Neutrophil (primary cell): Measurements from ENCODE around the gene PPCDC.

Source experiments
- H3K27ac ChIP-seq: fragments of 200-600 bp; sonication (generic); 2 replicates; pipeline ENCODE4 v1.5.1; 2016; ENCODE audit warnings: mild to moderate bottlenecking, moderate library complexity
- H3K27me3 ChIP-seq: fragments of 200-600 bp; sonication (generic); 2 replicates; pipeline ENCODE4 v1.6.0; 2016; ENCODE audit warnings: mild to moderate bottlenecking
- H3K36me3 ChIP-seq: fragments of 200-600 bp; sonication (generic); 2 replicates; pipeline ENCODE4 v1.5.1; 2017
- H3K4me1 ChIP-seq, 2 experiments: fragments of 200-600 bp in 1 of 2; sonication (generic) in 1 of 2; 1 replicate in 1 of 2; 2 replicates in 1 of 2; pipeline versions ENCODE4 v1.5.1 to v1.6.1; 2013 to 2016; ENCODE audit warnings: low read depth in 1 of 2, low read length in 1 of 2, mild to moderate bottlenecking in 1 of 2, moderate library complexity in 1 of 2; ENCODE audit not compliant: control insufficient read depth in 1 of 2, insufficient read depth in 1 of 2
- H3K4me3 ChIP-seq, 2 experiments: fragments of 200-600 bp in 1 of 2; sonication (generic) in 1 of 2; 1 replicate in 1 of 2; 2 replicates in 1 of 2; pipeline ENCODE4 v1.5.1; 2013 to 2016; ENCODE audit warnings: low read depth in 1 of 2, low read length in 1 of 2, mild to moderate bottlenecking in 1 of 2, moderate library complexity in 1 of 2
- H3K9me3 ChIP-seq: fragments of 200-600 bp; sonication (generic); 2 replicates; pipeline ENCODE4 v1.5.1; 2016
- TF ChIP-seq, protein P1 (sequence below): fragments of 200-600 bp; sonication (generic); IDR thresholded peaks from 2 replicates; pipeline ENCODE4 v1.5.1; 2016; ENCODE audit warnings: antibody characterized with exemption

The PPCDC gene

DNA sequence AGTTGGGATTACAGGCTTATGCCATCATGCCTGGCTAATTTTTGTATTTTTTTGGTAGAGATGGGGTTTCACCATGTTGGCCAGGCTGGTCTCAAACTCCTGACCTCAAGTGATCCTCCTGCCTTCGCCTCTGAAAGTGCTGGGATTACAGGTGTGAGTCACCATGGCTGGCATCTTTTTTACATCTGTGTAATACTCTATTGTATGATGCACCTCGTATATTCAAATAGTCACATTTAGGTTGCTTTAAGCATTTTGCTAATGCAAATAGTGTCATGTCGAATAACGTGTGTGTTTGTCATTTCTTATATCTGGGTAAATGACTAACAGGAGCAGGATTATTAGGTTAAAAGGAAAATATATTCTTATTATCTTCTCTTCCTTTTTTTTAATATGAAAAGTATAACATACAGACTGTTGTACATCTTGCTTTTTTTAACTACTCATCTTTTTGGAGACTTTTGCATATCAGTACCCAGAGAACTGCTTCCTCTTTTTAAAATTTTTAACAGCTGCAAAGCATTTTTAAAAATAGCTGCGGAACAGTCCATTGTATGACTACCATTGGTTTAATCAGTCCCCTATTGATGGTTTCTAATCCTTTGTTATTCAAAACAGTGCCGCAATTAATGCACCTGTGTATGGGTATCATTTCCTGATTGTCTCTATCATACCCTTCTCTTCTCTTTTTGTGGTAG, 14.6 kb upstream of the PPCDC start:
- H3K4me1 ChIP-seq: peaks cover 4 to 13% of the 10 kb centered on the region in 2 experiments
- H3K9me3 ChIP-seq: no peaks in the 10 kb centered on the region
- H3K4me3 ChIP-seq: no peak overlapping the region
- H3K36me3 ChIP-seq: no peaks in the 10 kb centered on the region
- no peaks in the 10 kb centered on the region for H3K27me3 ChIP-seq
- H3K27ac ChIP-seq: no peak overlapping the region
- TF ChIP-seq, protein P1, sequence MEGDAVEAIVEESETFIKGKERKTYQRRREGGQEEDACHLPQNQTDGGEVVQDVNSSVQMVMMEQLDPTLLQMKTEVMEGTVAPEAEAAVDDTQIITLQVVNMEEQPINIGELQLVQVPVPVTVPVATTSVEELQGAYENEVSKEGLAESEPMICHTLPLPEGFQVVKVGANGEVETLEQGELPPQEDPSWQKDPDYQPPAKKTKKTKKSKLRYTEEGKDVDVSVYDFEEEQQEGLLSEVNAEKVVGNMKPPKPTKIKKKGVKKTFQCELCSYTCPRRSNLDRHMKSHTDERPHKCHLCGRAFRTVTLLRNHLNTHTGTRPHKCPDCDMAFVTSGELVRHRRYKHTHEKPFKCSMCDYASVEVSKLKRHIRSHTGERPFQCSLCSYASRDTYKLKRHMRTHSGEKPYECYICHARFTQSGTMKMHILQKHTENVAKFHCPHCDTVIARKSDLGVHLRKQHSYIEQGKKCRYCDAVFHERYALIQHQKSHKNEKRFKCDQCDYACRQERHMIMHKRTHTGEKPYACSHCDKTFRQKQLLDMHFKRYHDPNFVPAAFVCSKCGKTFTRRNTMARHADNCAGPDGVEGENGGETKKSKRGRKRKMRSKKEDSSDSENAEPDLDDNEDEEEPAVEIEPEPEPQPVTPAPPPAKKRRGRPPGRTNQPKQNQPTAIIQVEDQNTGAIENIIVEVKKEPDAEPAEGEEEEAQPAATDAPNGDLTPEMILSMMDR: no peak

DNA sequence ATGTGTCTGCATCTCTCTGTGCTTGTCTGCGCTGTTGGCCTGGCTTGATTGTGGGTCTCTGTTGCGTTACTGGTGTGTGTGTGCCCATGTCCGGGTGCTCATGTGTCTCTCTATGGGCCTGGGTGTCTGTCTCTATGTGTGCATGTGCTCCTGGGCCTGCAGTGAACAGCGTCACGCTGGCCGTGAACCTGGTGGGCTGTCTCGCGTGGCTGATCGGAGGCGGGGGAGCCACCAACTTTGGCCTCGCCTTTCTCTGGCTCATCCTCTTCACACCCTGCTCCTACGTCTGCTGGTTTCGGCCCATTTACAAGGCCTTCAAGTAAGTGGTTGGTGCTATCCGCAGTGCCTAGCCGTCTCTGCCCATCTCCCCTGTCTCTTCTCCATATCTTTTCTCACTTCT, 7.0 kb upstream of the PPCDC start:
- H3K27me3 ChIP-seq: no peaks in the 10 kb centered on the region
- no peak overlapping the region for H3K4me3 ChIP-seq
- TF ChIP-seq, protein P1: no peak
- no peaks in the 10 kb centered on the region for H3K9me3 ChIP-seq
- H3K4me1 ChIP-seq: peaks cover 0 to 4% of the 10 kb centered on the region in 2 experiments
- H3K36me3 ChIP-seq: no peaks in the 10 kb centered on the region
- H3K27ac ChIP-seq: no peak overlapping the region

DNA sequence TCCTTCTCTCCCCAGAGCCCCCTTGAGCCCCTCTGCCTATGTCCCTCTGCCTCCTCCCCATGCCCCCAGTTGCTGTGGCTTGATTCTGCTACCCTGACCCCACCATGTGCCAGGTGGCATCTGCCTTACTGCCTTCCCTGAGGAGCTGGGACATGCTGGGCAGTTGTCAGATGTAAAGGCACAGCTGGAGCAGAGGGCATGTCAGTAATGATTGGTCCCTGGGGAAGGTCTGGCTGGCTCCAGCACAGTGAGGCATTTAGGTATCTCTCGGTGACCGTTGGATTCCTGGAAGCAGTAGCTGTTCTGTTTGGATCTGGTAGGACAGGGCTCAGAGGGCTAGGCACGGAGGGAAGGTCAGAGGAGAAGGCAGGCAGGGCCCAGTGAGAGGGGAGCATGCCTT, 3.5 kb upstream of the PPCDC start:
- H3K27ac ChIP-seq: no peak overlapping the region
- H3K27me3 ChIP-seq: no peaks in the 10 kb centered on the region
- TF ChIP-seq, protein P1: no peak
- no peak overlapping the region for H3K4me3 ChIP-seq
- H3K36me3 ChIP-seq: no peaks in the 10 kb centered on the region
- H3K4me1 ChIP-seq: peaks cover 14 to 19% of the 10 kb centered on the region in 2 experiments
- no peaks in the 10 kb centered on the region for H3K9me3 ChIP-seq

DNA sequence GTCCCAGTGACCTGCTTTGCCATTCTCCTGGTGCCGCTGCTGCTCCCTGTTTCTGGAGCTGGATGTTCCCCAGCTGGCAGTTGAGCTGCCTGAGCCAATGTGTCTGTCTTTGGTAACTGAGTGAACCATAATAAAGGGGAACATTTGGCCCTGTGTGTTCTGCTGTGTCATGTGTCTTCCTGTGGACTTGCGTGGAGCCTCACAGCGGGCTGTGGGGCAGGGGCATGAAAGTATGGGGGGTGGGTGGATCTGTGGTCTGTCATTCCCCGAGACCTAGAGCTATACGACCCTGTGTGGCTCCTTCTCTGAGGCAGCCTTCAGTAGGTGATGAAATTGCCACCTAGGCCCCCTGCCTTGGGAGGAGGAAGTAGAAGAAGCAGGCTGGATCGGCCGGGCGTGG, 2.0 kb upstream of the PPCDC start:
- TF ChIP-seq, protein P1: no peak
- Histone ChIP-seq H3K36me3 (no peaks in the 10 kb centered on the region), H3K4me1 (peaks cover 22 to 24% of the 10 kb centered on the region in 2 experiments), H3K27me3 (no peaks in the 10 kb centered on the region), H3K27ac (peak overlapping the region; percentile 50), H3K9me3 (no peaks in the 10 kb centered on the region), H3K4me3 (no peak overlapping the region)

DNA sequence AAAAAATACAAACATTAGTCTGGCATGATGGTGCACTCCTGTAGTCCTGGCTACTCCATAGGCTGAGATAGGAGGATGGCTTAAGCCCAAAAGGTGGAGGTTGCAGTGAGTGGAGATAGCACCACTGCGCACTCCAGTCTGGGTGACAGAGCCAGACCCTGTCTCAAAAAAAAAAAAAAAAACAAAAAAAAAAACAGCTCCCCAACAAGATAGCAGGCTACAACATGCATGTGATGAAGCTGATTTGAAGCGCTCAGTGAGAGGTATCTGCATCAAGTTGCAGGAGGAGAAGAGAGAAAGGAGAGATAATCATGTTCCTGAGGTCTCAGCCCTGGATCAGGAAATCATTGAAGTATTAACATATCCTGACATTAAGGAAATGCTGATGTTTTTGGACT, 608 bp upstream of the PPCDC start:
- H3K27ac ChIP-seq: no peak overlapping the region
- H3K9me3 ChIP-seq: no peaks in the 10 kb centered on the region
- no peak overlapping the region for H3K4me3 ChIP-seq
- no peaks in the 10 kb centered on the region for H3K36me3 ChIP-seq
- H3K4me1 ChIP-seq: peaks cover 22 to 24% of the 10 kb centered on the region in 2 experiments
- TF ChIP-seq, protein P1: no peak
- H3K27me3 ChIP-seq: no peaks in the 10 kb centered on the region
